ENCODE results near the gene MGLL. TPM values are rescaled to one million over a fixed set of nuclear protein-coding genes. Genes with fewer than 3 reads are reported as not detected.

Gene MGLL
- total RNA-seq, 1 donor from 2014 or later, result 10.3 TPM

- peaks cover 12% of the 10 kb centered on the region for H3K36me3 Mint-ChIP-seq (ENCODE audit: unreplicated experiment)
- H3K27me3 Mint-ChIP-seq (ENCODE audit: unreplicated experiment), result peaks cover 9% of the 10 kb centered on the region
- no peak overlapping the region for H3K4me3 Mint-ChIP-seq (ENCODE audit: unreplicated experiment)
- H3K4me1 Mint-ChIP-seq (ENCODE audit: low read depth, unreplicated experiment), result peaks cover 8% of the 10 kb centered on the region
- no peak for DNase-seq
- H3K9me3 Mint-ChIP-seq (ENCODE audit: unreplicated experiment), result peaks cover 3% of the 10 kb centered on the region
- TF ChIP-seq CTCF (IDR thresholded peaks at IDR 0.05; ENCODE audit: partially characterized antibody, unreplicated experiment), result no peak
- no peak overlapping the region for H3K27ac Mint-ChIP-seq (ENCODE audit: unreplicated experiment)
These were observed 155.6 kb downstream of the MGLL start for GRCh38 chr3:127666676-127667075.

- H3K36me3 Mint-ChIP-seq (ENCODE audit: unreplicated experiment), result peaks cover 12% of the 10 kb centered on the region
- TF ChIP-seq CTCF (IDR thresholded peaks at IDR 0.05; ENCODE audit: partially characterized antibody, unreplicated experiment), result no peak
- H3K27ac Mint-ChIP-seq (ENCODE audit: unreplicated experiment), result no peak overlapping the region
- H3K27me3 Mint-ChIP-seq (ENCODE audit: unreplicated experiment), result peaks cover 6% of the 10 kb centered on the region
- no peak overlapping the region for H3K4me3 Mint-ChIP-seq (ENCODE audit: unreplicated experiment)
- H3K9me3 Mint-ChIP-seq (ENCODE audit: unreplicated experiment), result peaks cover 1% of the 10 kb centered on the region
- no peak for DNase-seq
- H3K4me1 Mint-ChIP-seq (ENCODE audit: low read depth, unreplicated experiment), result peaks cover 8% of the 10 kb centered on the region
These were observed 156.7 kb downstream of the MGLL start for GRCh38 chr3:127665586-127665985.

GRCh38 chr3:127665165-127665564 is 157.2 kb downstream of the MGLL start:
- H3K4me3 Mint-ChIP-seq (ENCODE audit: unreplicated experiment), result no peak overlapping the region
- H3K36me3 Mint-ChIP-seq (ENCODE audit: unreplicated experiment), result peaks cover 15% of the 10 kb centered on the region
- TF ChIP-seq CTCF (IDR thresholded peaks at IDR 0.05; ENCODE audit: partially characterized antibody, unreplicated experiment), result no peak
- H3K9me3 Mint-ChIP-seq (ENCODE audit: unreplicated experiment), result peaks cover 1% of the 10 kb centered on the region
- peaks cover 10% of the 10 kb centered on the region for H3K4me1 Mint-ChIP-seq (ENCODE audit: low read depth, unreplicated experiment)
- no peak overlapping the region for H3K27ac Mint-ChIP-seq (ENCODE audit: unreplicated experiment)
- DNase-seq, result no peak
- peaks cover 6% of the 10 kb centered on the region for H3K27me3 Mint-ChIP-seq (ENCODE audit: unreplicated experiment)

GRCh38 chr3:127663151-127663550 is 159.2 kb downstream of the MGLL start:
- Mint-ChIP-seq H3K27me3 (ENCODE audit: unreplicated experiment) (no peaks in the 10 kb centered on the region), H3K27ac (ENCODE audit: unreplicated experiment) (no peak overlapping the region), H3K9me3 (ENCODE audit: unreplicated experiment) (peaks cover 3% of the 10 kb centered on the region), H3K4me3 (ENCODE audit: unreplicated experiment) (no peak overlapping the region), H3K4me1 (ENCODE audit: low read depth, unreplicated experiment) (peaks cover 10% of the 10 kb centered on the region), H3K36me3 (ENCODE audit: unreplicated experiment) (peaks cover 16% of the 10 kb centered on the region)
- no peak for TF ChIP-seq CTCF (IDR thresholded peaks at IDR 0.05; ENCODE audit: partially characterized antibody, unreplicated experiment)
- no peak for DNase-seq

GRCh38 chr3:127662001-127662469 is 160.3 kb downstream of the MGLL start:
- peaks cover 3% of the 10 kb centered on the region for H3K9me3 Mint-ChIP-seq (ENCODE audit: unreplicated experiment)

More at GRCh38 chr3:127662001-127662469, 160.3 kb downstream of the MGLL start:
- Mint-ChIP-seq H3K4me1 (ENCODE audit: low read depth, unreplicated experiment) (peaks cover 7% of the 10 kb centered on the region), H3K27ac (ENCODE audit: unreplicated experiment) (no peak overlapping the region), H3K4me3 (ENCODE audit: unreplicated experiment) (no peak overlapping the region), H3K27me3 (ENCODE audit: unreplicated experiment) (no peaks in the 10 kb centered on the region), H3K36me3 (ENCODE audit: unreplicated experiment) (peaks cover 16% of the 10 kb centered on the region)
- no peak for DNase-seq
- no peak for TF ChIP-seq CTCF (IDR thresholded peaks at IDR 0.05; ENCODE audit: partially characterized antibody, unreplicated experiment)

Measured in glutamatergic neuron (in vitro differentiated cells).